ENCODE results near the gene OPALIN.

OPALIN gene

GRCh38 chr10:96358851-96359540 lies at the start of gene OPALIN:
Gene OPALIN (minus strand): TSS chr10:96359002. CDS start chr10:96358896, 106 bp downstream.
- no peak for DNase-seq (ENCODE audit: low spot score)

- DNase-seq (ENCODE audit: low spot score): no peak
Observed at GRCh38 chr10:96408201-96408600, 49.4 kb upstream of the OPALIN start.

GRCh38 chr10:96407560-96408069 lies 48.8 kb upstream of the OPALIN start:
- DNase-seq (ENCODE audit: low spot score): no peak

GRCh38 chr10:96406091-96406490 lies 47.3 kb upstream of the OPALIN start:
- DNase-seq (ENCODE audit: low spot score): no peak

GRCh38 chr10:96402417-96403305 lies 43.9 kb upstream of the OPALIN start:
- no peak for DNase-seq (ENCODE audit: low spot score)

- DNase-seq (ENCODE audit: low spot score): no peak
Observed at GRCh38 chr10:96401036-96401435, 42.2 kb upstream of the OPALIN start.

GRCh38 chr10:96400465-96400864 lies 41.7 kb upstream of the OPALIN start:
- no peak for DNase-seq (ENCODE audit: low spot score)

GRCh38 chr10:96397902-96398301 lies 39.1 kb upstream of the OPALIN start:
- no peak for DNase-seq (ENCODE audit: low spot score)

GRCh38 chr10:96395931-96396877 lies 37.4 kb upstream of the OPALIN start:
- peak; percentile 62 for DNase-seq (ENCODE audit: low spot score)

GRCh38 chr10:96390460-96390864 lies 31.7 kb upstream of the OPALIN start:
- DNase-seq (ENCODE audit: low spot score): no peak

- no peak for DNase-seq (ENCODE audit: low spot score)
Observed at GRCh38 chr10:96389785-96390184, 31.0 kb upstream of the OPALIN start.

- DNase-seq (ENCODE audit: low spot score): no peak
Observed at GRCh38 chr10:96387601-96388000, 28.8 kb upstream of the OPALIN start.

GRCh38 chr10:96387161-96387560 lies 28.4 kb upstream of the OPALIN start:
- no peak for DNase-seq (ENCODE audit: low spot score)

- DNase-seq (ENCODE audit: low spot score): no peak
Observed at GRCh38 chr10:96384506-96384905, 25.7 kb upstream of the OPALIN start.

GRCh38 chr10:96380821-96381220 lies 22.0 kb upstream of the OPALIN start:
- DNase-seq (ENCODE audit: low spot score): no peak

- DNase-seq (ENCODE audit: low spot score): no peak
Observed at GRCh38 chr10:96379758-96380157, 21.0 kb upstream of the OPALIN start.

- DNase-seq (ENCODE audit: low spot score): no peak
Observed at GRCh38 chr10:96378741-96379140, 19.9 kb upstream of the OPALIN start.

GRCh38 chr10:96377816-96378294 lies 19.1 kb upstream of the OPALIN start:
- DNase-seq (ENCODE audit: low spot score): peak; percentile 11

- no peak for DNase-seq (ENCODE audit: low spot score)
Observed at GRCh38 chr10:96376483-96376882, 17.7 kb upstream of the OPALIN start.

GRCh38 chr10:96374985-96375830 lies 16.4 kb upstream of the OPALIN start:
- DNase-seq (ENCODE audit: low spot score): peak; percentile 88

GRCh38 chr10:96374639-96374984 lies 15.8 kb upstream of the OPALIN start:
- no peak for DNase-seq (ENCODE audit: low spot score)
